GM12878 (cell line): ENCODE measurements around the gene ZSWIM6. TPM values are rescaled to one million over a fixed set of nuclear protein-coding genes. Genes with fewer than 3 reads are reported as not detected.

Experiments
- ATAC-seq: fragments of 200-7000 bp; cut with Tn5 transposase; 3 replicates; pipeline ENCODE4 v1.9.1; 2020; ENCODE audit warnings: mild to moderate bottlenecking, moderate library complexity
- BruUV-seq: library from RNA; stranded (reverse); fragments of 400-500 nt; replicated peaks from 2 replicates; lab custom pipeline; 2021; lab: Mats Ljungman, UMichigan
- CTCF ChIA-PET: fragments of 300-600 bp; sonication (Branson Sonifier 250); formaldehyde crosslinking; extraction: SDS; loops from one replicate; lab custom pipeline; 2021; ENCODE audit warnings: inconsistent platforms; lab: Yijun Ruan, JAX
- POLR2A ChIA-PET: fragments of 350-600 bp; formaldehyde crosslinking; extraction: SDS; loops from one replicate; lab custom pipeline; 2021; ENCODE audit warnings: inconsistent platforms; lab: Charles Lee
- RAD21 ChIA-PET: fragments of 300-600 bp; sonication (Branson Sonifier 250); formaldehyde crosslinking; loops from one replicate; lab custom pipeline; 2023; ENCODE audit warnings: antibody characterized with exemption; ENCODE audit not compliant: unreplicated experiment; lab: Charles Lee
- SMC1A ChIA-PET: fragments of 300-600 bp; sonication (Branson Sonifier 250); formaldehyde crosslinking; loops from one replicate; lab custom pipeline; 2023; ENCODE audit not compliant: unreplicated experiment, uncharacterized antibody; lab: Charles Lee
- DNase-seq: peaks from one replicate; pipeline ENCODE4 v3.0.0-alpha.2; 2011; ENCODE audit warnings: low read depth, low spot score
- FAIRE-seq: peaks from 3 replicates; lab custom pipeline; 2011; peaks lifted over from hg19 to GRCh38; lab: Jason Lieb, UNC
- H2AFZ ChIP-seq: 2 replicates; pipeline ENCODE4 v1.6.0; 2011; ENCODE audit warnings: low read depth, low read length, control low read depth; ENCODE audit not compliant: control insufficient read depth
- H3K27ac ChIP-seq: 2 replicates; pipeline ENCODE4 v1.5.1; 2011; ENCODE audit warnings: control low read depth; ENCODE audit not compliant: control insufficient read depth, insufficient read depth
- H3K27me3 ChIP-seq, 2 experiments: replicated peaks in 1 of 2; 2 replicates each; pipeline versions ENCODE4 v1.6.0 to v1.6.1; 2011; ENCODE audit warnings: low read length in 1 of 2; ENCODE audit not compliant: control insufficient read depth in 2 of 2, insufficient read depth in 2 of 2
- H3K36me3 ChIP-seq, 2 experiments: 2 replicates each; pipeline ENCODE4 v1.5.1; 2011; ENCODE audit warnings: low read length in 1 of 2; ENCODE audit not compliant: control insufficient read depth in 2 of 2, insufficient read depth in 2 of 2
- H3K4me1 ChIP-seq: 2 replicates; pipeline ENCODE4 v1.6.1; 2011; ENCODE audit warnings: mild to moderate bottlenecking, low read length, moderate library complexity, mixed read lengths; ENCODE audit not compliant: control insufficient read depth, insufficient read depth
- H3K4me2 ChIP-seq: 2 replicates; pipeline ENCODE4 v1.6.0; 2011; ENCODE audit warnings: control low read depth; ENCODE audit not compliant: control insufficient read depth, insufficient read depth
- H3K4me3 ChIP-seq: fragments of 200-600 bp; sonication (generic); 2 replicates; pipeline ENCODE4 v1.5.1; 2016
- H3K79me2 ChIP-seq: 2 replicates; pipeline ENCODE4 v1.6.0; 2011; ENCODE audit warnings: low read length; ENCODE audit not compliant: control insufficient read depth, insufficient read depth
- H3K9ac ChIP-seq: 2 replicates; pipeline ENCODE4 v1.8.0; 2011; ENCODE audit warnings: low read length, control low read depth, mixed read lengths; ENCODE audit not compliant: control insufficient read depth, insufficient read depth
- H3K9me3 ChIP-seq: replicated peaks from 3 replicates; pipeline ENCODE4 v1.5.1; 2011; ENCODE audit warnings: mild to moderate bottlenecking, low read length; ENCODE audit not compliant: control insufficient read depth, insufficient read depth
- H4K20me1 ChIP-seq: 2 replicates; pipeline ENCODE4 v1.6.0; 2011; ENCODE audit not compliant: control insufficient read depth, insufficient read depth
- EED ChIP-seq: sonication (generic); IDR thresholded peaks from 2 replicates; pipeline ENCODE4 v1.6.1; 2016; ENCODE audit warnings: antibody characterized with exemption, low read depth
- MTA2 ChIP-seq: fragments of 450-650 bp; IDR thresholded peaks from 2 replicates; pipeline ENCODE4 v1.6.1; 2016; ENCODE audit warnings: low read depth, mild to moderate bottlenecking, moderate library complexity
- NFXL1 ChIP-seq: fragments of 450-650 bp; IDR thresholded peaks from 2 replicates; pipeline ENCODE4 v1.6.1; 2017; ENCODE audit warnings: antibody characterized with exemption, mild to moderate bottlenecking, borderline replicate concordance
- NR2C2 ChIP-seq: IDR thresholded peaks from 2 replicates; pipeline ENCODE4 v1.6.1; 2011; ENCODE audit warnings: borderline replicate concordance, low read depth; ENCODE audit not compliant: control insufficient read depth, insufficient read length
- POLR2A ChIP-seq: IDR thresholded peaks from 2 replicates; pipeline ENCODE4 v1.6.1; 2011; ENCODE audit warnings: low read depth, mild to moderate bottlenecking, low read length
- RFX5 ChIP-seq: IDR thresholded peaks from 2 replicates; pipeline ENCODE4 v1.6.1; 2011; ENCODE audit warnings: low read depth, low read length, improper control_type of control experiment
- RUNX3 ChIP-seq: IDR thresholded peaks from 2 replicates; pipeline ENCODE4 v1.6.1; 2012; ENCODE audit warnings: low read length, inconsistent platforms
- SP1 ChIP-seq: IDR thresholded peaks from one replicate; pipeline ENCODE4 v1.6.1; 2011; ENCODE audit warnings: low read depth, low read length
- SUZ12 ChIP-seq: fragments of 200-600 bp; sonication (generic); IDR thresholded peaks from one replicate; pipeline ENCODE4 v1.6.1; 2018; ENCODE audit warnings: antibody characterized with exemption, mild to moderate bottlenecking; ENCODE audit not compliant: unreplicated experiment
- ZNF217 ChIP-seq: fragments of 450-650 bp; IDR thresholded peaks from 2 replicates; pipeline ENCODE4 v1.6.1; 2017; ENCODE audit warnings: antibody characterized with exemption, mild to moderate bottlenecking
- ZZZ3 ChIP-seq: IDR thresholded peaks from 2 replicates; pipeline ENCODE4 v1.6.1; 2011; ENCODE audit warnings: low read depth; ENCODE audit not compliant: control insufficient read depth, insufficient read length
- WGBS: methylation state at CpG from one replicate; pipeline ENCODE4 v1.1.6; 2016; ENCODE audit warnings: low lambda C conversion rate; ENCODE audit not compliant: insufficient replicate concordance, insufficient coverage; ENCODE audit errors: missing lambda C conversion rate; 5-methylcytosine and 5-hydroxymethylcytosine counted together
- in situ Hi-C: fragments of 300-500 bp; cut with MboI; formaldehyde crosslinking; loops from 9 replicates; pipeline ENCODE4 v1.14.3; 2018; ENCODE audit warnings: mixed read lengths
- intact Hi-C: fragments of 100-400 bp; cut with micrococcal nuclease; formaldehyde crosslinking; loops from one replicate; pipeline ENCODE4 v1.14.2; 2022; ENCODE audit not compliant: unreplicated experiment
- polyA plus RNA-seq, 11 experiments: library from polyadenylated mRNA; depleted of rRNA in 4 of 11; unstranded in 6 of 11; stranded (reverse) in 5 of 11; fragments of >200 nt; fragmentation: Nextera tagmentation in 4 of 11; fragmentation: Illumina TruSeq in 1 of 11; extraction: Ambion mirVana in 4 of 11; extraction: Trizol in 1 of 11; gene quantifications; 1 replicate in 1 of 11; 2 replicates in 10 of 11; pipeline versions ENCODE4 v1.2.1 to v1.2.3, GENCODE V29; 2011 to 2016; ENCODE audit warnings: inconsistent platforms in 2 of 11, missing spikeins in 2 of 11, low read depth in 1 of 11
- total RNA-seq, 4 experiments: library from RNA; depleted of rRNA in 3 of 4; stranded (reverse); fragments of >200 nt in 3 of 4; fragmentation: Illumina TruSeq in 1 of 4; extraction: Trizol in 1 of 4; gene quantifications; 2 replicates each; pipeline versions ENCODE4 v1.2.1 to v1.2.3, GENCODE V29; 2013 to 2021
- TF ChIP-seq, protein P1 (sequence below): fragments of 450-650 bp; IDR thresholded peaks from 2 replicates; pipeline ENCODE4 v1.6.1; 2016; ENCODE audit warnings: mild to moderate bottlenecking
- TF ChIP-seq, protein P2 (sequence below): IDR thresholded peaks from 2 replicates; pipeline ENCODE4 v1.6.1; 2012; ENCODE audit warnings: low read depth, low read length, improper control_type of control experiment
- TF ChIP-seq, protein P3 (sequence below): fragments of 450-650 bp; IDR thresholded peaks from 2 replicates; pipeline ENCODE4 v1.6.1; 2017; ENCODE audit warnings: borderline replicate concordance
- TF ChIP-seq, protein P4 (sequence below): fragments of 150-350 bp; IDR thresholded peaks from 2 replicates; pipeline ENCODE4 v1.6.1; 2014; ENCODE audit warnings: mild to moderate bottlenecking, low read depth, low read length
- TF ChIP-seq, protein P5 (sequence below): IDR thresholded peaks from 2 replicates; pipeline ENCODE4 v1.6.1; 2012; ENCODE audit warnings: mild to moderate bottlenecking, low read depth, low read length

ZSWIM6 gene
- total and polyA plus RNA-seq, 10 of the 15 experiments (the other 5 are each of a cell fraction or from before 2014, with no cell fraction given): 0.53 to 6.2 (median 3.4) TPM

DNA sequence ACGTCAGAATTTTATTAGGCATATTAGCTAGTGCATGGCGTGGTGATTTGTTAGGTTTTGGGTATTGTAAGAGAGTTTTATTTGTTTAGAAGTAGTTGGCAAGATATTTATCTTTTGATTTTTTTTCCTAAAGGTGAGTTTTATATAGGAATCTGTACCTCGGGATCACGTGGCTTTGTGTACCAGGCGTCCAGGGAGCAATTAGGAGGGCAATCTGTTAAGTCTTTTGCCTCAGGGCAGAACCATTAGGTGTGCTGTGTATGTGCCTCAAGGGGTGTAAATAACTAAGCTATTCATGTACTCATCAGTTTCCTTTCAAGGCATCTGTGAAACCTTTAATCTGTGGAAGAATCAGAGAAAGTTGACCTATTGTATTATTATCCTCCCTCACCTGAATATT lies 39.4 kb downstream of the ZSWIM6 start (continued):
- TF ChIP-seq, protein P1, sequence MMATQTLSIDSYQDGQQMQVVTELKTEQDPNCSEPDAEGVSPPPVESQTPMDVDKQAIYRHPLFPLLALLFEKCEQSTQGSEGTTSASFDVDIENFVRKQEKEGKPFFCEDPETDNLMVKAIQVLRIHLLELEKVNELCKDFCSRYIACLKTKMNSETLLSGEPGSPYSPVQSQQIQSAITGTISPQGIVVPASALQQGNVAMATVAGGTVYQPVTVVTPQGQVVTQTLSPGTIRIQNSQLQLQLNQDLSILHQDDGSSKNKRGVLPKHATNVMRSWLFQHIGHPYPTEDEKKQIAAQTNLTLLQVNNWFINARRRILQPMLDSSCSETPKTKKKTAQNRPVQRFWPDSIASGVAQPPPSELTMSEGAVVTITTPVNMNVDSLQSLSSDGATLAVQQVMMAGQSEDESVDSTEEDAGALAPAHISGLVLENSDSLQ: no peak
- TF ChIP-seq, protein P2, sequence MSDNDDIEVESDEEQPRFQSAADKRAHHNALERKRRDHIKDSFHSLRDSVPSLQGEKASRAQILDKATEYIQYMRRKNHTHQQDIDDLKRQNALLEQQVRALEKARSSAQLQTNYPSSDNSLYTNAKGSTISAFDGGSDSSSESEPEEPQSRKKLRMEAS: no peak
- TF ChIP-seq RFX5 (no peak), NFXL1 (no peak), POLR2A (no peak), SP1 (no peak)
- TF ChIP-seq, protein P3, sequence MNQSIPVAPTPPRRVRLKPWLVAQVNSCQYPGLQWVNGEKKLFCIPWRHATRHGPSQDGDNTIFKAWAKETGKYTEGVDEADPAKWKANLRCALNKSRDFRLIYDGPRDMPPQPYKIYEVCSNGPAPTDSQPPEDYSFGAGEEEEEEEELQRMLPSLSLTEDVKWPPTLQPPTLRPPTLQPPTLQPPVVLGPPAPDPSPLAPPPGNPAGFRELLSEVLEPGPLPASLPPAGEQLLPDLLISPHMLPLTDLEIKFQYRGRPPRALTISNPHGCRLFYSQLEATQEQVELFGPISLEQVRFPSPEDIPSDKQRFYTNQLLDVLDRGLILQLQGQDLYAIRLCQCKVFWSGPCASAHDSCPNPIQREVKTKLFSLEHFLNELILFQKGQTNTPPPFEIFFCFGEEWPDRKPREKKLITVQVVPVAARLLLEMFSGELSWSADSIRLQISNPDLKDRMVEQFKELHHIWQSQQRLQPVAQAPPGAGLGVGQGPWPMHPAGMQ: no peak

DNA sequence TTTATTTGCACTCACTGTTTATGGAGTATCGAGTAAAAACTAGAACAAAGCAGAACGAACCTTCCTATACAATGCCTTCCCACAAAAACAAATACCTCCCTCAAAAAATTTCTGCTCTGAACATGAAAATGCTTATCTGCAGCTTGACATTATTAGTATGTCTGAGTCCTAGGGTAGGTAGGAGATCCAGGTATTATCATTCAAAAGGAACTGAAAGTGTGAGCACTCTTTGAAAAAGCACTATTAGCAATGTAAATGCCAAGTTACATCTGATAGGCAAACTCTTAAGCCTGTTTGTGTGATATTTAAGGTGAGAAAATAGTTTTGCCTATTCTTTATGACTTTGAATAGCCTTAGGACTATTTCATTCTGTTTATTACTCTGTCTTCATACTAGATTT lies 47.6 kb downstream of the ZSWIM6 start:
- Histone ChIP-seq H3K27me3 (no peaks in the 10 kb centered on the region), H2AFZ (no peak overlapping the region), H3K4me1 (no peaks in the 10 kb centered on the region), H3K4me2 (no peak overlapping the region), H3K9ac (no peak overlapping the region), H3K79me2 (no peaks in the 10 kb centered on the region), H3K9me3 (no peaks in the 10 kb centered on the region), H4K20me1 (no peaks in the 10 kb centered on the region), H3K27ac (no peak overlapping the region), H3K4me3 (no peak overlapping the region), H3K36me3 (no peaks in the 10 kb centered on the region)
- ATAC-seq (no peak), FAIRE-seq (no peak), DNase-seq (no peak)
- BruUV-seq: no TSS peak
- ChIA-PET CTCF (interaction anchor here (0.7 kb wide), 1 partner anchor 21 kb away, joined by 3 read pairs; no protein-coding TSS in a partner anchor), RAD21 (no interaction called here), POLR2A (no interaction called here), SMC1A (interaction anchor here (0.7 kb wide), 1 partner anchor 34 kb away, joined by 3 read pairs; no protein-coding TSS in a partner anchor)
- intact Hi-C loops (no loop called here), in situ Hi-C loops (no loop called here)
- 63% methylated on average over 2 of the region's 2 CpGs for WGBS
- TF ChIP-seq, protein P4, sequence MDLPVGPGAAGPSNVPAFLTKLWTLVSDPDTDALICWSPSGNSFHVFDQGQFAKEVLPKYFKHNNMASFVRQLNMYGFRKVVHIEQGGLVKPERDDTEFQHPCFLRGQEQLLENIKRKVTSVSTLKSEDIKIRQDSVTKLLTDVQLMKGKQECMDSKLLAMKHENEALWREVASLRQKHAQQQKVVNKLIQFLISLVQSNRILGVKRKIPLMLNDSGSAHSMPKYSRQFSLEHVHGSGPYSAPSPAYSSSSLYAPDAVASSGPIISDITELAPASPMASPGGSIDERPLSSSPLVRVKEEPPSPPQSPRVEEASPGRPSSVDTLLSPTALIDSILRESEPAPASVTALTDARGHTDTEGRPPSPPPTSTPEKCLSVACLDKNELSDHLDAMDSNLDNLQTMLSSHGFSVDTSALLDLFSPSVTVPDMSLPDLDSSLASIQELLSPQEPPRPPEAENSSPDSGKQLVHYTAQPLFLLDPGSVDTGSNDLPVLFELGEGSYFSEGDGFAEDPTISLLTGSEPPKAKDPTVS: no peak
- TF ChIP-seq MTA2: no peak
- TF ChIP-seq ZNF217: no peak
- no peak for TF ChIP-seq EED
- no peak for TF ChIP-seq RUNX3
- TF ChIP-seq, protein P5, sequence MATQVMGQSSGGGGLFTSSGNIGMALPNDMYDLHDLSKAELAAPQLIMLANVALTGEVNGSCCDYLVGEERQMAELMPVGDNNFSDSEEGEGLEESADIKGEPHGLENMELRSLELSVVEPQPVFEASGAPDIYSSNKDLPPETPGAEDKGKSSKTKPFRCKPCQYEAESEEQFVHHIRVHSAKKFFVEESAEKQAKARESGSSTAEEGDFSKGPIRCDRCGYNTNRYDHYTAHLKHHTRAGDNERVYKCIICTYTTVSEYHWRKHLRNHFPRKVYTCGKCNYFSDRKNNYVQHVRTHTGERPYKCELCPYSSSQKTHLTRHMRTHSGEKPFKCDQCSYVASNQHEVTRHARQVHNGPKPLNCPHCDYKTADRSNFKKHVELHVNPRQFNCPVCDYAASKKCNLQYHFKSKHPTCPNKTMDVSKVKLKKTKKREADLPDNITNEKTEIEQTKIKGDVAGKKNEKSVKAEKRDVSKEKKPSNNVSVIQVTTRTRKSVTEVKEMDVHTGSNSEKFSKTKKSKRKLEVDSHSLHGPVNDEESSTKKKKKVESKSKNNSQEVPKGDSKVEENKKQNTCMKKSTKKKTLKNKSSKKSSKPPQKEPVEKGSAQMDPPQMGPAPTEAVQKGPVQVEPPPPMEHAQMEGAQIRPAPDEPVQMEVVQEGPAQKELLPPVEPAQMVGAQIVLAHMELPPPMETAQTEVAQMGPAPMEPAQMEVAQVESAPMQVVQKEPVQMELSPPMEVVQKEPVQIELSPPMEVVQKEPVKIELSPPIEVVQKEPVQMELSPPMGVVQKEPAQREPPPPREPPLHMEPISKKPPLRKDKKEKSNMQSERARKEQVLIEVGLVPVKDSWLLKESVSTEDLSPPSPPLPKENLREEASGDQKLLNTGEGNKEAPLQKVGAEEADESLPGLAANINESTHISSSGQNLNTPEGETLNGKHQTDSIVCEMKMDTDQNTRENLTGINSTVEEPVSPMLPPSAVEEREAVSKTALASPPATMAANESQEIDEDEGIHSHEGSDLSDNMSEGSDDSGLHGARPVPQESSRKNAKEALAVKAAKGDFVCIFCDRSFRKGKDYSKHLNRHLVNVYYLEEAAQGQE: no peak
- TF ChIP-seq RFX5: no peak
- TF ChIP-seq SUZ12: no peak
- no peak for TF ChIP-seq ZZZ3
- no peak for TF ChIP-seq NR2C2
- TF ChIP-seq, protein P2: no peak
